Measurements from ENCODE around the gene LAMB3.
"Not testable (repeated sequence)": the region's sequence is repeated elsewhere in the genome, so short reads cannot be mapped to it uniquely, and the experiment has no call there.

The LAMB3 gene

DNA sequence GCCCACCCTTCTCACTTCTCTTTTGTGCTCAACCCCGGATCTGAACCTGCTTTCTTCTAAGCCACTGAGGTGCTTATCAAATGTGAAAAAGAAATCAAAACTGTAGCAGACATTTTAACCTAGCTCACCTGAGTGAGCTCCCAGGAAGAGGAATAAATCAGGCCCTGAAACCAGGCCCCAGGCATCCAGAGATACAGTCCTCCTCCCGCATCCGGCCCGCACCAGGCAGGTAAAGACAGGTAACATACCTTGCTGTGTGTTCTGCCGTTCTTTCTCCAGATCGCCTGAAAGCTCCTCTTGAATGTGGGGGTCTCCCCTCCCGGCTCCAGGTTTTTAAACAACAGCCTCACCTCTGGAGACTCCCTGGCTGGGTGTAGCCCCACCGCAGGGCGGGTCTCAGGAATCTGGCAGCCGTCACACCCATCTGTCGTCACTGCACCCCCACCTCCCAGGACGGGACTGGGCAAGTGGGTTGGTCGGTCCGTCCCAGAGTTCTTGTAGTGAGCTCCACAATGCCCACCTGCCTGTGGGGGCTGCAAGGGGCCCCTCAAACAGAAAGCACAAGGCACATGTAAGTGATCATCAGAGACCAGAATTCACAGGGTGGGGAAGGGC lies at the start of gene LAMB3:
LAMB3 (minus strand) TSS at position 305 of the 615 bp plus-strand sequence. CDS start 1,481 bp downstream, outside the sequence.
- no peak for DNase-seq

DNA sequence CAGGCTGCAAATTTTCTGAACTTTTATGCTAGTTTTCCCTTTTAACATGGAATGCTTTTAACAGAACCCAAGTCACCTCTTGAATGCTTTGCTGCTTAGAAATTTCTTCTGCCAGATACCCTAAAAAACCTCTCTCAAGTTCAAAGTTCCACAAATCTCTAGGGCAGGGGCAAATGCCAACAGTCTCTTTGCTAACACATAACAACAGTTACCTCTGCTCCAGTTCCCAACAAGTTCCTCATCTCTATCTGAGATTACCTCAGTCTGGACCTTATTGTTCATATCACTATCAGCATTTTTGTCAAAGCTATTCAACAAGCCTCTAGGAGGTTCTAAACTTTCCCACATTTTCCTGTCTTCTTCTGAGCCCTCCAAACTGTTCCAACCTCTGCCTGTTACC lies 48.5 kb upstream of the LAMB3 start:
- not testable (repeated sequence) for DNase-seq

GRCh38 chr1:209697126-209697525 lies 44.9 kb upstream of the LAMB3 start:
- DNase-seq = no peak

DNA sequence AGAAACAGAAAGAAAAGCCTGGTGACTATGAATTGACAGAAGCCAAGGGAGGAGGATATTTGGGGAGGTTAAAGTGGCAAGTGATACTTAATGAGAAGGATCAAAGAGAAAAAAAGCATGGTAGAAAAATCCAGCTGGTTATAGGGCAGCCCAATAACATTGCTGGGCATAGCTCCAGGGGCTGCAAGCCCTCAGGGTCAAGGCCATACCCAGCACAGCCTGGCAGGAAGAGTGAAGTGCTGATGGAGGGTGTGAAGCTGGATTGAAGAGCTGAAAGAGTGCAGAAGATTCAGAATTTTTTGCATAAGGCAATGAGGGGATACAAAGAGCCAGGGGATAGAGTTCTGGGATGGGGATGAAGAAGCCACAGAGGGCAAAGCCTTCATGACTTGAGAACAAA lies 44.4 kb upstream of the LAMB3 start:
- DNase-seq = no peak

GRCh38 chr1:209692745-209693504 lies 40.7 kb upstream of the LAMB3 start:
- peak; percentile 77 for DNase-seq

GRCh38 chr1:209692296-209692695 lies 40.1 kb upstream of the LAMB3 start:
- no peak for DNase-seq

GRCh38 chr1:209691237-209691636 lies 39.0 kb upstream of the LAMB3 start:
- no peak for DNase-seq

- DNase-seq = no peak
These were observed 37.3 kb upstream of the LAMB3 start for GRCh38 chr1:209689477-209689876.

- no peak for DNase-seq
These were observed 36.6 kb upstream of the LAMB3 start for GRCh38 chr1:209688746-209689234.

DNA sequence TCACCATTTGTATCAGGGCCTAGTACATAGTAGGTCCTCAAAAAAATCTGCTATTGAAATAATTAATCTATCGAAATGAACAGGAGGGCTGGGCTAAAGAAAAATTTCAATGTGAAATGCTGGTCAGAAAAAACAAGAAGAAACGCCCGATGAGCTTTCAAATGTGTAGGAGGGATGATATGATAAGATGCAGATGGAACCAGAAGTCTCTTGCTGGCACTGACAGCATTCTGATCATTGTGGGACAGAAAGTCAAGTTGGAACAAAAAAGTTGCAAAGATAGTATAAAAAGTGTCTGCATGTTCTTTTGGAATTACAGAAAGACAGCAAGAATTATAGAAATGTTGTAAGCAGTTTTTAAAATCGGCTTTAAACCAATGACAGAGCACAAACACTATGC lies 34.1 kb upstream of the LAMB3 start:
- DNase-seq = no peak

GRCh38 chr1:209685821-209686220 lies 33.6 kb upstream of the LAMB3 start:
- no peak for DNase-seq

DNA sequence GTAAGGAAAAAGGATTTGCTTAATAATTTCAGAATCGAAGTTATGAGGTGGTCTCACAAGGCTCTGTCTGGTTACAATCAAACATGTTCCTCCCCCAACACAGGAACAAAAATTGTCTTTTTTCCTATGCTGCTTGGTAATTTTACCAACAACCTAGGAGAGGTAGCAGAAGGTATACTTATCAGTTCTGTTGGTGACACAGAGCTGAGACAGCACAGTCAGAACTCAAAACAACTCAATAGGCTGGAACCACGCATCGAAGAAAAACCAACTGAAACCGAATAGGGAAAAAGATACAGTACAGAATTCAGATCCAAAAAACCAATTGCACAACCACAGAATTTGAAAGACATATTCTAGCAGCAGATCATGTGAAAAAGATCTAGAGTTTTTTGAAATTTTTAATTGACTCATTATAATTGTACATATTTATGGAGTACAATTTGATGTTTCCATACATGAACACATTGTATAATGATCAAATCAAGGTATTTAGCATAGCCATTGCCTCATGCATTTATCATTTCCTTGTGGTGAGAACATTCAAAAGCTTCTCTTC lies 26.8 kb upstream of the LAMB3 start:
- no peak for DNase-seq

DNA sequence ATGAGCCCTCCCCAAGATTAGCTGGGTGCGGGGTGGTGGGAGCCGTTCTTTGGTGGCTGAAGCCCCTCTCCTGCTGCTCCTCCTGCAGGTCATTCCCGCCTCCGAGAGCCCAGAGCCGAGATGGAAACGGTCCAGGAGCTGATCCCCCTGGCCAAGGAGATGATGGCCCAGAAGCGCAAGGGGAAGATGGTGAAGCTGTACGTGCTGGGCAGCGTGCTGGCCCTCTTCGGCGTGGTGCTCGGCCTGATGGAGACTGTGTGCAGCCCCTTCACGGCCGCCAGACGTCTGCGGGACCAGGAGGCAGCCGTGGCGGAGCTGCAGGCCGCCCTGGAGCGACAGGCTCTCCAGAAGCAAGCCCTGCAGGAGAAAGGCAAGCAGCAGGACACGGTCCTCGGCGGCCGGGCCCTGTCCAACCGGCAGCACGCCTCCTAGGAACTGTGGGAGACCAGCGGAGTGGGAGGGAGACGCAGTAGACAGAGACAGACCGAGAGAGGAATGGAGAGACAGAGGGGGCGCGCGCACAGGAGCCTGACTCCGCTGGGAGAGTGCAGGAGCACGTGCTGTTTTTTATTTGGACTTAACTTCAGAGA lies 23.4 kb upstream of the LAMB3 start:
- peak; percentile 76 for DNase-seq

DNA sequence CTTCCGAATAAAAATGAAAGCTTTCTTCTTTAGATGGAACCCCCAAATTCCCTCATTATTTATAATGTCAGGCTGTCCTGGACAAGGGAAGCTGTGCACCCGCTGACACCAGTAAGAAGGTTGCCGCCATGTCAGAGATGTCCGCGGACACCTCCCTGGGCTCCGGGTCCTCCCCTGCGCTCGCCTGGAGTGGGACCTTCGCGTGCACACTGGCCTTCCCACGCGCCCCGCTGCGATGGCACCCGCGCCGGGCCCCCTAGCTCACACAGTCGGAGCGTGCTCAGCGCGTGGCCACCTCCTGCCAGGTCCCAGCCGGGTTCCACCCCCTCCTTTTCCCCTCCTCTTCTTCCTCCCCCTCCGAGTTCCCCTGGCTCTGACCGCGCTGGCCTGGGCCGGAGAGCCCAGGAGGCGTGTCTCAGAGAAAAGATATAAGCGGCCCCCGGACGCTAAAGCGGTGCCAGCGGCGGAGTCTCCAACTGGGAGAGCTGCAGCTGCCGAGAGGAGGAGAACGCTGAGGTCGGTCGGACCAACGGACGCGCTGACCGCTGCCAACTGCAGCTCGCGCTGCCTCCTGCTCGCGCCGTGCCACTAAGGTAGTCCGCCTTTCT lies 22.8 kb upstream of the LAMB3 start, which contains the start of gene G0S2:
G0S2 (plus strand) TSS at position 456 of the 608 bp plus-strand sequence. CDS start 273 bp downstream, outside the sequence.
- DNase-seq = peak; percentile 76

DNA sequence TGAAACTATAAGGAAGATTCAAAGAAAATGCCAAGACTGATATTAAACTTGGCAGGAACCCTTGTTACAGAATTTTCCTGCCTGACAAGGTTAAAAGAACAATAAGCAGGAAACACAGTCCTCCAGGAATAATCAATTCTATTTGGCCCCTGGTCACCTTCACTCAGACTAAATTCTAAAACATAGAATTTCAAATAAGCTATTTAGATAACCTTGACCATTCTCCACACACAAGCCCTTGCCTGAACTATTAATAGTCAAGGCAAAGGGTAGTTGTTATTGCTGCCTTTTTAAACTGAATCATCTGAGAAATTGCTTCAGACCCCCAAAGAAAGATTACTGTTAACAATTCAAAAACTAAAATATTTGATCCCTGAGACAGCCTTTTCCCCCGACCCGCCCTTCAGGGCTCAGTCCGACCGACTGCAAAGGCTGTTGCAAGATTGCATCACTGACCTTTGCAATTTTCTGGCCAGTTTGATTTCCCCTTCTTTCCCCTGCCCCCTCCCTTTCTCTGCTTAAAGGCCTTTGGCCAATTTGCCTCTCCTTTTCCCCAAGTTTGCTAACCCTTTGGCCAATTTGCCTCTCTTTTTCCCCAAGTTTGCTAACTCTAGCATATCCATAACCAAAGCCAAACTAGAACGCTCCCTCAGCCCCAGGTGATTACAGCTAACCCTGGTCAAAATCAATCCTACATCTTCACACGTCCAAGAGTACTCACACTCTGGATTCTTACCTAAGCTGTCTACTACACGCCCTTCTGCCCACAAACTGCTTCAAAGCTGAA lies 21.6 kb upstream of the LAMB3 start:
- DNase-seq = no peak

- DNase-seq = no peak
These were observed 20.7 kb upstream of the LAMB3 start for GRCh38 chr1:209672705-209673630.

DNA sequence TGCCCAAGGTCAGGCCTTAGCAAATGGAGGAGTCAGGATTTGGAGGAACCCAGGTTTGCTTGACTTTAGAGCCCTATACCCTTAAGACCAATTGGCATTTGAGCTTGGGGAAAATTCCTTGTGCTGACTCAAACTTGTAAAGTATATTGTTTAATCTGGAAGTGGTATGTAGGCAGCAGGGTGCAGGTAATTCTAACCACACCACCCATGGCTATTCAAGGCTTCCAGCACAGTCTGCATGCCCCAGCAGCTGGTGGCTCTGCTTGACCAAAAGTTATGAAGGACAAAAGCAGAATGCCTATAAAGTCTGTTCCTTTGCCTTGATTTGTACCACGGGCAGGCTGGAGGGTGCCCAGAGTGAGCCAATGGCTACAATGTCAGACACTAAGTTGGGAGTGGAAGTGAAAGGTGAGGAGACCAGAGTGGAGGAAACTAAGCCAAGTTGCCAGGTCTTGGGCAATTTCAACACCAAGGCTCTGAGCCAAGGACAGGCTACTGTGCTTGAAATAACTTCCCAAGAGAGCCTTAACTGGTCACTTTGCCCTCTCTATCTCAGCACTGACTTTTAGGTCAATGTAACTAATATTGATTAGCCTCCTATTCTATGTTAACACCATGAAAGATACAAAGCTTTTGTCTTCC lies 18.3 kb upstream of the LAMB3 start:
- no peak for DNase-seq

DNA sequence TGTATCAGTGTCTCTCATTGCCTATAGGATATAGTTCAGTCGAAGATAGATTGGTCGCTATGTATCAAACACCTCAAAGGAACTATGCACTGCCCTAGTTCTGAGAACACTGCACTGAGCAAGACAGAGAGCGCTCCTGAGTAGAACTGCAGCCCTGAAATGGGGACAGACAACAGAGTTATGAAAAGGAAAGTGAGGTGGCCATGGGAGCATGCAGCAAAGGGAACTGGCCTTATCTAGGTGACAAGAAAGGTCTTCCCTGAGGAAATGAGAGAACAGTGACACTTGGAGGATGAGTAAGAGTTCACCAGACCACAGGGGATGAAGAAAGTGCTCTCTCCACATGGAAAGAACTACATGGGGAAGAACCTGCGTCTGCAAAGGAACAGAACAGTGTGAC lies 15.5 kb upstream of the LAMB3 start:
- no peak for DNase-seq

DNA sequence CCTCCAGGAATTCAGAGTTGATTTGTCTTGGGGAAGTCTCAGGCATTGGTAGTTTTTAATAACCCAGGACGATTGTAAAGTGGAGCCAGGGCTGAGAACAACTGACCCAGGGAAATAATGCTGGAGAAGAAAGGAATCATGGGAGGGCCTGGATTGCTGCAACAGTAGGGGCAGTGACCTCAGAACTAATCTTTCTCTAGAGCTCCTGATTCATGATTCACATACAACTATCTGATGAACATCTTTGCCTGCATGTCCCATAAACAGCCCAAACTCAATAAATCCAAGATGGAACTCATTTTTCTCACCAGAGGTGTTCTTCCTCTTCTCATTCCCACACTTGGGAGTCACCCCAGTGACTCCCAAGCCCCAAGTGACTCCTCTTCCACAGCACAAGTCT lies 14.9 kb upstream of the LAMB3 start:
- DNase-seq = no peak

DNA sequence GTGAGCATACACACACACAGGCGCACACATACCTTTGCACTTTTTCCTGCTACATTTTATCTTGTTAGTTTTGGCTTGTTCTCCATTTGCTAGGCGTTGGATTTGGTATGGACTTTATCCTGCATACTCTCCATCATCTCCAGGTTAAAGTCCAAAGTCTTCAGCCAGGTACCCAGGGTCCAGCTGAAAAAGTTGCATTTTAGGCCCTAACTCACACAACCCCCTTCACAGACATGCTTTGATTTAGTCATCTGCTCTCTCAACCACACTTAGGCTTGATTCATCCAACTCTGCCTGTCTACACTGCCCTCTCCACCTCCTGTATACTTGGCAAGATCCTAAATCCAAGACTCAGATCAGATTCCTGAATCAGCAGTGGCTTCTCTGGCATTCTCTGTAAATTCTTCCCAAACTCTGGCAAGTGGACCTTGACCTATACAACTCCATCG lies 10.7 kb upstream of the LAMB3 start:
- DNase-seq = no peak

- DNase-seq = no peak
These were observed 8.8 kb upstream of the LAMB3 start for GRCh38 chr1:209661071-209661470.

Measured in NCI-H1092 treated with DMSO at 0.1 percent for 48 hours (cell line).